ENCODE measurements around the gene DNM3.
"Not testable (repeated sequence)": the region's sequence is repeated elsewhere in the genome, so short reads cannot be mapped to it uniquely, and the experiment has no call there.

The DNM3 gene

DNA sequence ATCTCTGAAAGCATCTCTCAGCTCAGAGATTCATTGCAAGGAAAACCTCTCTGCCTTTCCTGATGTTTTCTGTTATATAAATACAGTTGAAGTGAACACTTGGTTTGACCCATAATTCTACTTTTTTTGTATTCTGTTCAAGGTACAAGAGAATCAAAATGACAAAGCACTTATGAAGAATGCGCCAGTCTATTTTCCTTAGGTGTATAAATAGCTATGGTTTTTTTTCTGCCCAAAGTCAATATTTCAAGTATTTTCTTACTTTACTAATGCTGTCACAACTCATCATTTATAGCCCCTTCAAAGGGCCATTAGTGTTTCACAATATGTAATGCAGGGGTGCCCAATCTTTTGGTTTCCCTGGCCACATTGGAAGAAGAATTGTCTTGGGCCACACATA, 436.7 kb downstream of the DNM3 start:
- no peak for DNase-seq (ENCODE audit: low read depth)

DNA sequence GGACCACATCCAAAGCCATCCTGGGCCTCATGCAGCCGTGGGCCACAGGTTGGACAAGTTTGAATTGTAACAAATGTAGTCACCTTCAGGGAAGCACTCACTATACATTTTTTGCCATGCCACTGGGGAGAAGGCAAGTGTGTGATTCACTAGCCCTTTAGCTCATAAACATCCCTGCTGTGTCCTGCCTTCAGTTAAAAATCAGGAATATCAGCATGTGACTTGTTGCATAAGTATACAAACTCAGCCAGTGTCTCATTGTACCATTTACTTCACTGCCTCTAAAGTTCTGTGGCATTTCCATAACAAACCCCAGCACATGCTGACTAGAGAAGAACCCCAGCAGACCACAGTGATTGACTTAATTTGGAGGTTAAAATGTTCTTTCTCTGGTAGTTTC, 437.2 kb downstream of the DNM3 start:
- no peak for DNase-seq (ENCODE audit: low read depth)

DNA sequence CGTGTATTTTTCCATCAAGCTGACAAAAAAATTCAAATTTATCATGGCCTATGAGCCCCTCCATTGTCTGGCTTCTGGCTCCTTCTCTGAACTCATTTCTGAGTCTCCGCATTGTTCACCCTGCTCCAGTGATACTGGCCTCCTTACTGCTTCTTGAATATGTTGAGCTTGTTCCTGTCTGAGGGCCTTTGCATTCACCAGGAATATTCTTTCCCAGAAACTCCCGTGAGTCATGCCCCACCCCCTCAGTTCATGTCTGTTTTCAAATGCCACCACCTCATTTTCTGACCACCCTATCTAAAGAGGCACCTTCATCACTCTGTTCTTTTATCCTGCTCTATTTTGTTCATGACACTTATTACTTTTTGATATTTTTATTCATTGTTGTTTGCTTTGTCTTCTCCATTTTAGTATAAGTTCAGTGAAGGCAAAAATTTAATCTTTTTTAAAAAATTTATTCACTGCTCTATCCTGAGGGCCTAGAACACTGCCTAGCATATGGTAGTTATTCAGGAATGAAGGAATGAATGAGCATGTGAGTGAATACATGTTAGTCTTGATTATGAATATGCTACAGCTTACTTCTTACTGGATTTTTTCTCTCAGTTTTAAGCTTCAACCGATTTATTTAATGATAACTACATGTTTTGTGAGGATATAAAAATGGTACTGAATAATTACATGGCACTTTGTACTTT, 438.8 kb downstream of the DNM3 start:
- DNase-seq (ENCODE audit: low read depth), result no peak

DNA sequence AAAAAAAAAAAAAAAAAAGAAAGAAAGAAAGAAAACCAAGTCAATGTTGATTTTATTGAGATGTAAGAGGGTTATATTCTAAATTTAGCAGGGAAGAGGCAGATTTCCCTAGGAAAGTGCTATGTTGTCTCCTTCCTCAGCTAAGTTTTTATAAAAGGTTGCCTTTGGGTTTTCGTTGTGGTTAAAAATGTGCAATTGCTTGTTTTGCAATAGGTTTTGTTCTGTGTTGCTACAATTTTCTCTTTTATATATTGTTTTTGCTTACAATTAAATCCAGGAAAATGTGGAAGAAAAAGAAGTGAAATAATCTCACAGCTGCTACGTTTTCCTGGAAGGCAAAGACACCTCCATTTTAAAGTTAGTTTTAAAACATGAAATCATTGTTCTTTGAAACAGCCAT, 442.5 kb downstream of the DNM3 start:
- DNase-seq (ENCODE audit: low read depth), result no peak

DNA sequence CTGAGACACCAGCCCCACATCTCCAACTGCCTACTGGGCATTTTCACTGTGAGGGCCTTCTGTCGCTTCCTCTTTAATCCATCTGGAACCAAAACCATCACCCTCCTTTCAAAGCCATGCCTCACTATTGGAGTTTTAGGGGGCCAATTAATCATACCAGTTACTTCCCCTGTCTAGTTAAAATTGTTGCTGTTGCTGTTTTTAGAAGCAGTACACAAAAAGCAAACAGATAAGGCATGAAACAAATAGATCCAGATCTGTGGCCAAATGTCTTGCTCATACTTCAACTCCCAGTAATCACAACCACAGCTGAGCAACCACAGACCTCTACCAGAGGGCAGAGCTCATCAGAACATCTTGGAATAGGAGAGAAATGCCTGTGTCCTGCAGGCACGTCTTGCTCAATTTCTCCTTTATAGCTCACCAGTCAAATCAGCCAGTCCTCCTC, 445.4 kb downstream of the DNM3 start:
- DNase-seq (ENCODE audit: low read depth), result no peak

DNA sequence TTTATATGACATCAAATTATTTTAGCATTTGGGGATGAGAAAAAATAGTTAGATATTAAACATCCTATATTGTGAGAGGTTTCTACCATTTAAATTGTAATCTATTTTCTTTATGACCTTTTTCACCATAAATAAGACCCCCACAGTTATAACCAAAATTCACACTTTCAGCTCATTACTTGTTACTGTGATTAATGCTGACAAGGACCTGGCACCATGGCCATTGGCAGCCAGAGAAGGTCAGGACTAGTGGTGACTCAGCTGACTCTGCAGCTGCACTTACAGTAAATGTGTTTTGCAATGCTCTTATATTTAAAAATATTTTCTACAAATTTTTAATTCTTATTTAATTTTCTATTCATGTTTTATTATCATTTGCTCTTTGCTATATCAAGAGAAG, 445.9 kb downstream of the DNM3 start:
- no peak for DNase-seq (ENCODE audit: low read depth)

DNA sequence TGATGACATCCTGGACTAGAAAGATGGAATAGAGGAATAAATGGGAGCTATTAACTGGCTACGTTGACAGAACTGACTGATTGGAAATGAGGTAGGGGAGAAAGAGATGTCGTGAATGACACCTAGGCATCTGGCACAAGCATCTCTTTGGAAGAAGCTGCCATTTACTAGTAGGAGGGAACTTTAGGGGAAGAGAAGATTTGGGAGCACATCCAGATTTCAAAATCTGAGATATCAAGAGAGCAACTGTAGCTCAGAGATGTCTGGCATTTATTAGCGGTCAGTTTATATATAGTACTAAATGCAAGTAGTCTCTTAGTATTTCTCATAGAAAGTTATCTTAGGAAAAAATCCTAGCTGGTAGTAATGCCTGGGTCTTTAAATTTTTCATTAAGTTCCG, 447.3 kb downstream of the DNM3 start:
- no peak for DNase-seq (ENCODE audit: low read depth)

DNA sequence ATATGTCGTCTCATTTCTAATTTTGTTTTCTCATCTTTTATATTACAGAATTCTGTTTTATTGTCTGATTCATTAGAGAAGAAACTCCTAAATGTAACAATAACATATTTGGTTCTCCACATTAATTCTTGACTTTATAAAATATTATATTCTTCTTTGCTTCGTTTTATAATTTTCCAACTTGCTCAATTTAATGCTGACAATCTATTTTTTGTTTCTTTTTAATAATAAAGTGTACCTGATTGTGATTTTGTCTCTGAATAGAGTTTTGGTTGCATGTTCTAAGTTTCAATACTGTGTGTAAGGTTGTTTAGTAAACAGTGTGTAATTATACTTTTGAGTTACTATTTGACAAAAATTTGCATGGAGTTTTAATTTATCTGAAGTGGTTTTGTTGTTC, 448.1 kb downstream of the DNM3 start:
- DNase-seq (ENCODE audit: low read depth), result no peak

DNA sequence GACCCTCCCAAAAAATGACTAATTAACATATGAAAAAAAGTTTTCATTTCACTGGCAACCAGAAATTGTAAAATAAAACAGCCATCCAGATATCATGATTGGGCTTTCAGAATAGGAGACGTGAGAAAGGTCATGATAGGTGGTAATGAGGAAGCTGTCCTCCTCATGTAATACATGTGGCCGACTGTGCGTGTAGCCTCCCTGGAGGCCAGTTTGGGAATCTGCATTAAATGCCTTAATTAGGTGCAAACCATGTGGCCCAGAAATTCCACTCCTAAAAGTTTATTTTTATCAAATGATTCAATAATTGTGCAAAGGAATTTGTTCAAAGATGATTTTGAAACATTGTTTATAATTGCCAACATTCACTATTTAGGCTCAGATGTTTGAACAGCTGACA, 451.5 kb downstream of the DNM3 start:
- DNase-seq (ENCODE audit: low read depth), result no peak

DNA sequence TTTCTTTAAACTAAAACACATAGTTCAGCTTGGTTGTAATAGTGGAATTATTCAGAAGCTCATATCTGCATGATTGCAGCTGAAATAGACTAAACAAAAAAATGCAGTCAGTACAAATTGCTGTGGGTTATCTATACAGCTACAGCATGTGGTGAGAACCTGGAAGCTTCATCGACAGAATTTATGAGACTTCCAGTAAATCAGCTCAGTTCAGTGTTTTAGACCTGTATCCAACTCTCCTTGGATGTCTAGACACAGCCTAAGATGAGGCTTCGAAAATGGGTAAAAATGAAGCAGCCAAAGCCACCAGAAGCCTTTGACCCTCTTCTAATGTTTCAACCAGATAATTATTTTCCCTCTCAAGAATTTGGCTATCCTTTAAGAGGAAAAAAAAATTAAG, 452.1 kb downstream of the DNM3 start:
- no peak for DNase-seq (ENCODE audit: low read depth)

DNA sequence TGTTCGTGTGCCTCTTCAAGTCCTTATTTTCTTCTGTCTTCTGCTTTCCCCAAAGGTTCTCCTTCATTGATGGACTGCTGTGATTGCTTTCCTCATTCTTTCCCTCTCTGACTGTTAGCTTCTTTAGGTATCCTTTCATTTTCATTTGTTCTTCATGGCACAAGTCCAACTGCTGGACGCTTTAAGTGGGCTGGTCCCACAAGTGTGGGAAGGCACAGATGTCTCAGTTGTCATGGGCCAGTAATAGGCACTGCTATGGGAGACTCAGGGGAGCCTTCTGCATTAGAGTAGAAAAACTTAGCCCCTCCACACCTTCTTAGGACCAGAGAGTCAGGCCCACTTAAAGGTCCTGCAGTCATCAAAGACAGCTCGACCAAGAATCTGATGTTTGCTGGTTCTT, 456.8 kb downstream of the DNM3 start:
- DNase-seq (ENCODE audit: low read depth), result no peak

DNA sequence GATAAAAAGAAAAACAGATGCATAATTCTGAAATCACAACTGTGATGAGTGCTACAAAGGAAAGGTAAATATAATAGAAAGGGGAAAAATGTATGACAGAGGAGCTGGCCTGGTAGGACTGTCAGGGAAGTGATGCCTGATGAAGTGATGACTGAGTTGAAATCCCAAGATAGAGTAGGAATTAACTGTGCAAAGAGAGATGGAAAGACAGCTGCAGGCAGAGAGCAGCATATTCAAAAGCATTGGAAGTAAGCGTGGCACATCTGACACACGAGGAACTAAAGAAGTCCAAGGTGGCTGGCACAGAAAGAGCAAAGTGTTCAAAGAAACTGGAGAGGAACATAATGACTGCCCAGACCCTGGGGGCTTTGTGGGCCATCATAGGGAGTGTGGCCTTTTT, 457.6 kb downstream of the DNM3 start:
- no peak for DNase-seq (ENCODE audit: low read depth)

DNA sequence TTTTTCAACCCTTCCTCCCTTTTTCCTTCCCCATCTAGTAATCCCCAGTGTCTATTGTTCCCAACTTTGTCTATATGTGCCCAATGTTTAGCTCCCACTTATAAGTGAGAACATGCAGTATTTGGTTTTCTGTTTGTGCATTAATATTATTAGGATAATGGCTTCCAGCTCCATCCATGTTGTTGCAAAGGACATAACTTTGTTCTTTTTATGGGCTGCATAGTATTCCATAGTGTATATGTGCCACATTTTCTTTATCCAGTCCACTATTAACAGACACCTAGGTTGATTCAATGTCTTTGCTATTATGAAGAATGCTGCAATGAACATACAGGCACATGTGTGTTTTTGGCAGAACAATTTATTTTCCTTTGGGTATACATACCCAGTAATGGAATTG, 458.2 kb downstream of the DNM3 start:
- no peak for DNase-seq (ENCODE audit: low read depth)

DNA sequence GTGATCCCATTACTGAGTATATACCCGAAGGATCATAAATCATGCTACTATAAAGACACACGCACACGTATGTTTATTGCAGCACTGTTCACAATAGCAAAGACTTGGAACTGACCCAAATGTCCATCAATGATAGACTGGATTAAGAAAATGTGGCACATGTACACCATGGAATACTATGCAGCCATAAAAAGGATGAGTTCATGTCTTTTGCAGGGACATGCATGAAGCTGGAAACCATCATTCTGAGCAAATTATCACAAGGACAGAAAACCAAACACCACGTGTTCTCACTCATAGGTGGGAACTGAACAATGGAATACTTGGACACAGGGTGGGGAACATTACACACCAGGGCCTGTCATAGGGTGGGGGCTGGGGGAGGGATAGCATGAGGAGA, 466.2 kb downstream of the DNM3 start:
- not testable (repeated sequence) for DNase-seq (ENCODE audit: low read depth)

DNA sequence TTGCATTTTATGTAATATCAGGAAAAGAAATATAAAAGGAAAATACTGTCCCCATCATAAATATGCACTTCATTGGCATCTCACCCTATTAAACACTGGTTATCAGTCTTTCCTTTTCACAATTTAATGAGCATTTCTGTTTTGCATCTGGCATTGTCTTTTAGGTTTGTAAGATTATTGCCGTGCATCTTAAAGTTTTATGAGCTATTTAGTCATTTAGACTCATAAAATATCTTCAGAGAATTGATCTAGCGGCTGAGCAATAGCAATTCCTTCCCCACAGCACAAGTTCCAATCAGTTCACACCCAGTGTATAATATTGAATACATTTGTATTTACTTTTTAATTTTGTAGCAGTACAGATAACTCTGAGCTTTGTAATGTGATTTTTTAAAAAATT, 466.8 kb downstream of the DNM3 start:
- DNase-seq (ENCODE audit: low read depth), result no peak

DNA sequence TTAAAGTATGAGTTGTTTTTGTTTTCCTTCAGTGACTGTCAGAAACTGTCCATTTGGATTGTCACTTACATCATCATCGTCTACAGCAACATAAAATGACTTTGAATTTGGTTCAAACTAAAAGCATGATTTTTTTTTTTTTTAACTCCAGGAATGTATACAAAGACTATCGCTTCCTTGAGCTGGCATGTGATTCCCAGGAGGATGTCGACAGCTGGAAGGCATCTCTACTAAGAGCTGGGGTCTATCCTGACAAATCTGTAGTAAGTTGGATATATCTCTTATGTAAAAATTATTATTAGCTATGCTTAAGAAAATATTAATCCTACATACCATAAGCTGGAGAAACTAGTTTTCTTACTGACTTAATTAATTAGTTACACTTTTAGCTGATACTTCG, 467.3 kb downstream of the DNM3 start:
- no peak for DNase-seq (ENCODE audit: low read depth)

DNA sequence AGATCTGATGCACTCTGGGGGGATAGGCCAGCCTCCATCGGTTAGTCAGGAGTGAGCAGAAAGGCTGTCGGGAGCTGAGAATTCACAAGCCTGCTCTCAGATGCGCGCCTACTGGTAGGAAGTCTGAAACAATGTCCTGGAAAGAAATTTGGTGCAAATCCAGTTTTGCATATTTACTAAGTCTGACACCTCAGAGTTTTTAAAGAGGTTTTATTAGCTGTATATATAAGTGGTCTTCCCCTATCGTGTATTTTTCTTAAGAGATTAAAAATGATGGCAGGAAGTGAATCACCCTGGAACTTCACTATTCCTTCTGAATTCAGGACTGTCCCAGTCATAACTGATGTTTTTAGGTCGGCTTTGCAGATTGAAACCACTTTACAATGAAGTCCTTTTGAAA, 479.4 kb downstream of the DNM3 start:
- no peak for DNase-seq (ENCODE audit: low read depth)

DNA sequence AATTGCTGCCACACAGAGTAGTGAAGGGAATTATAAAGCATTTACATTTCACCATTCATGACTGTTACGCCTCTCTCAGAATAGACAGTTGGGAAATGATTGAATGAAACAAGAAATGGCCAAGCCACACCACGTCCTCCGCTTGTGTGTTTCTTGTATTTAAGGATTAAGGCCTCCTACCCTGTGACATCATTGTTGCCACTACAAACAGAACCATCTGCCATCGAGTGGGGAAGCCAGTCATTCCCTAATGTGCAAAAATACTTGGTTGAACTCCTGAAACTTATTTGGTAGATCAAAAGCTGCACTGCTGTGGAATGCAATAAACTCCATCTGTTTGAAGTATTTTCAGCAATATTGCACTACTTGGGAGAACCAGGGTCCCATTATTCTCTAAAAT, 480.2 kb downstream of the DNM3 start:
- no peak for DNase-seq (ENCODE audit: low read depth)

DNA sequence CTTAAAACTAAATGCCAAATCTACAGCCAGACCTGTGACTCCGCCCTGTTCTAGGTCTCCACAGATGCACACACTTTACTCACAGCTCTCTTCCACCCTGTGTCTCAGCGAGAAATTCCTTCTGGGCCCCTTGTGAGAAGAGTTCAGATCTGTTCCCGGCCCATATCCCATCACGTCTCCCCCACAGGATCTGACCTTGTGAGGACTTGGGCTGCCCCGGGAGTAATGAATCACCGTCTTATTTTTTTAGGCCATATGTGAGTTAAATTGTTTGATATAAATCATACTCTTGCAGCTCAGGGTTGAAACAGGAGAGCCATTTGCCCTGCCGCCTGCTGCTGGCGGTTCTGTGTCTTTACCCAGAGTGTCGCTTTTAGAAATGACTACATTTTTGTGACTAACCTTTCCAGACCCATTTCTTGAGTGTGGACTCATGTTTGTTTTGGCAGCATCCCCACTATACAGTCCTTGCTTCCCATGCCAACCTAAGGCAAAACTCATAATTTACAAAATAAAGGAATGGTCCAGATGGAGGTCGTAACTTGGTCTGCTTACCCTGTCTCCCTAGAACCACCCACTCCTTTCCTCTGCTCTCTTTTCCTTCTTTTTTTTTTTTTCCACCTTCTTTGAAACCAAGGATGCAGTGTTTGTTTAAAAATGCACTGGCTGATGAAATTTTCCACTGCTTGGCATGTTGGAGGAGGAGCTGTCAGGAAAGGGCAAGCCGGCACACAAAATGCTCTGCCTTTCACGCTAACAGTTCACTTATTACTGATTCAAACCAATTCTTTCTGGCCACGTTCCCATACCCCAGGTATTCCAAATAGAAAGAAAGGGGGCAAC, 481.1 kb downstream of the DNM3 start:
- no peak for DNase-seq (ENCODE audit: low read depth)

DNA sequence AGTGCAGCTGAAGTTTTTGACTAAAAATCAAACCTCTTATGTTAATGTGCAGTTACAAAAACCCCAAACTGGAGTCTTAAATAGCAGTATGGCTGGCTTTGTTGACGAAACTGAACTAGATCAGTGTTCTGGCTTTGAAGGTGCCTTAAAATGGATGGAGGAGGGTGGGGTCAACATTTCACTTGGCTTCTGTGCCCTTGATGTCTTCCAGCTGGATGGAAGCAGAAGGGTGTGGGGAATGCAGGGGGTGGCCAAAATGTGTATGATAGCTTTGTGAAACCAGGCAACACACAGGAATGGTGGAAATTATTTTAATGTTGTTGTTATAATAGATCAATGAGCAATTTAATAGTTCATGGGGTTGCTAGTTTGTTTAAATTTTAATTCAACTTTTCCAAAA, 482.4 kb downstream of the DNM3 start:
- no peak for DNase-seq (ENCODE audit: low read depth)

DNA sequence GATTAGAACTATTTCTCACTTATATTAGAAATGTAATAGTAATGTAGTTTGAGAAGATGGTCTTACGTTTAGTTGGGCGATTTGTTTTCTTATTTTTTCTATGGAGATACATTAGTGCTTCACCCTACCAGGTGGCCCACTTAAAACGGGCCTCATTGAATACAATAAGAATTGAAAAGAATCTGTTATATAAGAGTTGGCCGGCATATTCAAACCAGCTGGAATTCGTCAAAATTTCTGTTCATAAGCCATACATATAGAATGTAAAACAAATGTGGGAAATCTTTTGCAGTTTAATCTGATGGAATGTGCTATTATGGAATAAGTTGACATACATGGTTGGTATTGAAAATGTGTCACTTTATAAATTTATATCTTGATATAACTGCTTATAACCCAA, 482.8 kb downstream of the DNM3 start:
- no peak for DNase-seq (ENCODE audit: low read depth)

DNA sequence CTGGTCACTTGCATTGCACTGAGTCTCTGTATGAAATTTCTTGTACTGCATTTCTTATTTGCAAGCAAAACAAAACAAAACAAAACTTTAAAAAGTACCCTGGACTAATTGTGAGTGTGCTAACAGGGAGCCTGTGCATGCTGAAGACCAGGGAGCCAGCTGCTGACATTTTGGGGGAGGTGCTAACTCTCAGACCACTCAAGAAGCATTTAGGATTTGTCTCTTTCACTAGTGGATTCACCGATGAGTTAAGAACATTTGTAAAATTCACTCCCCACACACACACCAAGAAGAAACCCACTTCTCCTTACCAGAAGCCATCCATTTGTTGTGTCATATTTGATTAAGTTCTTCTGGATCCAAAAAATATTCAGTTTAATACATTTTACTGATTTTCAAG, 483.5 kb downstream of the DNM3 start:
- no peak for DNase-seq (ENCODE audit: low read depth)

DNA sequence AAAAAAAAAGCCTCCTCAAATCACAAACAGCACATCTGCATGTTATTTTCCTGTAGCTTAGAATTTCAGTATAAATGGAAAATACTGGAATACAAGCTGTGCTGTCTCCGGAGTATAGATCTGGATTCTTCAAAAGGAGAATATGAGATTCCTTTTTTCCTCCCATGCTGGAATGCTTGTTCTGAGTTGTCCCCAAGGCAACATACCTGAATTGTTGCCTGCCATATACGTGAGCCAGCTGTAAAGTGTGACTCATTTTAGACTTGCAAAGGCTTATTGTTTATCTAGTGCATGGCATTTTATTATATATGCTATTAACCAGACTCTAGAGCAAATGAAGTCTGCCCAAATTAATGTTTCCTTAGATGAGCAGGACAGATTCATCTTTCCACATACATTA, 484.2 kb downstream of the DNM3 start:
- DNase-seq (ENCODE audit: low read depth), result no peak

DNA sequence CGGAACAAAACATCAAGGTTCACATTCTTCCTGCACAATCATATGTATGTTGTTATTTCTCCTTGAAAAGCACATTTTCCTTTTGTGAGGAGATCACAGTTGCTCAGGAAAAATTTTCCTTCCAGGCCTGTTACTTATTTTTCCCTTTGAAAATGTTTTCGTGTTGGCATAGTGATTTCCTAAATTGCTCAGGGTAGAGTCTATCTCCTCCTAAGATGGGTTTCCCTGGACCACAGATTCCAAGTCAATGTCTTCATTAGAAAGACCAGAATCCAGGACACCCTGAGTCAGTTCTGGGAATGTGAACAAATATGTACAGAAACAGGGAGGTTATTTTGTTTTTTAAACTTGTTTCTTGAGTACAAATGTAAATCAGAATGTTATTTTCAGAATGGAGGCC, 484.8 kb downstream of the DNM3 start:
- no peak for DNase-seq (ENCODE audit: low read depth)
